SH-SY5Y (cell line): ENCODE measurements around the gene TSPAN5.

ENCODE experiments used
- GATA2 ChIP-seq: IDR thresholded peaks from 2 replicates; pipeline ENCODE4 v1.6.1; 2011; ENCODE audit warnings: mild to moderate bottlenecking, low read depth, low read length
- GATA3 ChIP-seq: IDR thresholded peaks from 2 replicates; pipeline ENCODE4 v1.6.1; 2011; ENCODE audit warnings: low read depth, mild to moderate bottlenecking, low read length, moderate library complexity

DNA sequence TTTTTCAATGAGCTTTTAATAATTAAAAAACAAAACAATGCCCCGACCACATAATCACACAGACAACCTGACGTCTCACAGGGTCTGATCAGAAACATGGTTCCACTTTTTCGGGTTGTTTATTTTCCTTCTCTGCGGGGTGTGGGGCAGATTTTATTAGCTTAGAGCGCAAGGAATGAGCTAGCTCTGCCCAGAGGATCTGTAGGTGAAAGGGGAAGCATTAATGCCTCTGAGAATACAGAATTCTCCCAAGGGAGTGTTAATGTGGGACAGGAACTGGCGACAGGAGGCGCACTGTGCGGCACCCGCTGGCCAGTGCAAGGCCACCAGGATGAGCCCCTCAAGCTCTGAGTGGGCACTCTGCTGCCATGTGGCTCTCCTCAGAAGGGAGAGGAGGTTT is 181.5 kb downstream of the TSPAN5 start:
- no peak for TF ChIP-seq GATA3
- TF ChIP-seq GATA2, result no peak
